HG03280 (cell line): ENCODE data around the gene ARVCF.

Experiments used
- ATAC-seq: cut with Tn5 transposase; IDR thresholded peaks from one replicate; pipeline ENCODE4 v1.9.1; 2021; ENCODE audit warnings: mild to moderate bottlenecking, moderate library complexity; ENCODE audit not compliant: unreplicated experiment

The ARVCF gene

DNA sequence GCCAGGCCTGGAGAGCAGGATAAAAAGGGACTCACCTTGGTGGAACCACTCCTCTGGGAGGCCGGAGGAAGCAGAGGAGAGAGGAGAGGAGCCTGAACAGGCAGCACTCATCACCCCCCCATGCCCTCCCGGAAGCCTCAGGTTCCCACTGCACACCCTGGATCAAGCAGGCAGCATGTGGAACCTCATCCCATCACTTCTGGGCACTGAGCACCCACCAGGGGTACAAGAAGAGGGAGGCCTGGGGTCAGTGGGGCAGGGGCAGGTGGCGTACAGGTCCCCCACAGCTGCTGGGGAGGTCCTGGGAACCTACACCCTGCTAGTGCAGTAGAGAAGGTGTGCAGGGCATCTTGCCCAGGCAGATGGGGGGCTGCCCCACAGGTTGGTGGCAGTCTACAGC is 40.0 kb downstream of the ARVCF start:
- ATAC-seq, result no peak

DNA sequence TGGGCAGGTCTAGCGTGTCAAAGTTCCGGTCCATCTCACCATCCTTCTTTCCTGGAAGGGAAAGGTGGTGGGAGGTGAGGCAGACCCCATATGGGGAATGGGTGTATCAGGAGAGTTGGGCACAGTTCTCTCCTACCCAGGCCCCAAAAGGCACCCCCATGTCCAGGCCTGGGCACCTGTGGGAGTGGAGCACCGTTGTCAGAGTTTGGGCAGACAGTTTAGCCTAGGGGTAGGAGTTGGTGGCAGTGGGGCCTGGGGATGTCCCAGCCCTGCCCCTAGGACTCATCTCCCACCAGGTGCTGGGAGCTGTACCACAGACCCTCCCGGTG is 41.0 kb downstream of the ARVCF start:
- no peak for ATAC-seq

DNA sequence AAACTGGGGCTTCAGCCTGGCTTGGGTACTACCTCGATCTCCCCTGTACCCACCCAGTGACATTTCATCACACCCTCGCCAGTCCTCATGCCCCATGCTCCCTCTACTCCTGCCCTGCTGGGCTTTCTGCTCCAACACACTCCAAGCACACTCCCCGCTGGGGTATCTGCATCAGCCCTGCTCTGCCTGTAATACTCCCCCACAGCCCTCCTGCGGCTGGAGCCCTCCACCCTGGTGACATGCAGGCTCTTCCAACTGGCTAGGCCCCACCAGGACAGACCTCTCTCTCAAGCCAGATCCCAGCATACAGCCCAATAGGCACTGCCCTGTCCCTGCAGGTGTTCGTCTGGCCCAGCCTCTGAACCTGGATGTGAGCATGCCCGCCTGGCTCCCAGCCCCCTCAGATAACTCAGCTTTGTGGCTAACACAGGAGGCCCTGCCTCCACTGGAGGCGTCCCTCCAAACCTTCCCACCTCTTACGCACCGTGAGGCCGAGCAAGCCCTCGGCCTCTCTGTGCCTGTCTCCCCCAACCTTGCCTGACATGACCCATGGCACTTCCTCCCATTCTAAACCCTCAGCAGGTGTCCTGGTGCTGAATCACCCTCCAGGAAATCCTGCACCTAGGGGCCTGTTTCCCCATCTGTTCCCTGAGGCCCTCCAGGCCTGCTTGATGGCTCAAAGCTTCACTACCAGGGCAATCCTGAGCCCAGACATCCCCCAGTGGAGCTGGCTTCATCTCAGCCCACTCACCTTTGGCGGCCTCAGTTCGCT is 41.5 kb downstream of the ARVCF start:
- no peak for ATAC-seq

- ATAC-seq, result no peak
Measured at GRCh38 chr22:19974268-19974861, 42.3 kb downstream of the ARVCF start.

DNA sequence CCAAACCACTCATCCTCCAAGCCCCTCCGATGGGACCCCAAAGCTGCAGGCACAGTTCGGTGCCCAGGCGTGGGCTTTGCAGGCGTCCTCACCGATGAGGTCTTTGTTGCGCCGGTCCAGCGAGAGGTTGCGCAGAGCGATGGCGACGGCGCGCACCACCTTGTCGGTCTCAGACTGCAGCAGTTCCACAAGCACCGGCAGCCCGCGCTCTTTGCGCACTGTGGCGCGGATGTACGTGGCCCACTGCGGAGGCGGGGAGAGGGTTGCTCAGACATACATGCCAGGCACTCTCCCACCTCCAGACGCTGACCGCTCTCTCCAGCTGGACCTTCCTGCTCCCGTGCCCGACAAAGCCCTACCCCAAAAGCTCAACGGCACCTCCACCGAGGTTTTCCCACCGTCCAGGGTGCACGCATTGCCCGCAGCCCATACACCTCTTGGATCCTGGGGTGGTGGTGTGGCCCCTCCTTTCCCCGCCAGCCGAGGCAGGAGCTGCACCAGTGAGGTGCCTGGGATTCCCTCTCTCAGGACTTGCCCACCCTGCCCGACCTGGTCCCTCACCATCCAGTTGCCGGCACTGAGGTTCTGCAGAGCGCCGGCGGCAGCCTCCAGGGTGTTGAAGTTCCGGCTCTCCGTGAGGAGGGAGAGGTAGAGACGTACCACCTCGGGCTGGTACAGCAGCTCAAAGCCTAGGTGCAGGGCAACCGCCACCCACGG is 42.9 kb downstream of the ARVCF start:
- ATAC-seq, result no peak

DNA sequence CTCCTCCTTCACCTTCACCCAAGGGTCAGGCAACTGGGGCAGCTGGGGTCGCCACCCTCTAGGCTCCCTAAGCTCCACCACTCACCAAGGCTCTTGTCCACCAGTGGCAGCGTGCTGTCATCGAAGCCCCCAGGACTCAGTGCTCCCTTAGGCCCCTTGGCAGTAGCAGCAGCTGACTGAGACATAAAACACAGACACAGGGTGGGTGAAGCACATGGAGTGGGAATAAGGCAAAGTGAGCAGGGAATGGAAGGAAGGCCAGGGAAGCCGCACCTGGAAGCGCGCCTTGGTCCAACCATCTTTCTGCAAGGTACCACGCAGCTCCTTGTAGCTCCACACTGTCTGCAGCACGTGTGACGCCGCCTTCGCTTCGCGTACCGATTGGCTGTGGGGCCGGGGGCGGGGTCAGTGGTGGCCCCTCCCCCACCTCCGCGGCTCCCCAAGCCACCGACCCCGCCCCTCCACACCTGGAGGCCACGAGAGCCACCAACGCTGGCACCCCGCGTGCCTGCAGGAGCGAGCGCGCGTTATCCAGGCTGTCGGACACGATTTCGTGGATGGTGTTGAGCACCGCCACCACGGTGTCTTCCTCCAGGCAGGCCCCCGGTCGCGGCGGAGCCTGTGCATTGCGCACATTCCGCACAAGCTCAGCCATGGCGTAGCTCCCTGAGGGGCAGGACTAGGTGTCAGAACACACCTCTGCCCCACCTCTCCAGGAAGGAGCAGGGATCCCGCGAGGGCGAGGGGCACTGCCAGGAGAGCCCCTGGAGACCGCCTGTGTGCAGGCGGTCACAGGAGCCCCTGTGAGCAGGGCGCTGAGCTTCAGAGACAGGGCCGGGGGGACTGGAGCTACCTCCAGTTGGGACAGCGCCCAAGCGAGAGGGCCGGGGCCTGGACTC is 43.7 kb downstream of the ARVCF start:
- no peak for ATAC-seq

DNA sequence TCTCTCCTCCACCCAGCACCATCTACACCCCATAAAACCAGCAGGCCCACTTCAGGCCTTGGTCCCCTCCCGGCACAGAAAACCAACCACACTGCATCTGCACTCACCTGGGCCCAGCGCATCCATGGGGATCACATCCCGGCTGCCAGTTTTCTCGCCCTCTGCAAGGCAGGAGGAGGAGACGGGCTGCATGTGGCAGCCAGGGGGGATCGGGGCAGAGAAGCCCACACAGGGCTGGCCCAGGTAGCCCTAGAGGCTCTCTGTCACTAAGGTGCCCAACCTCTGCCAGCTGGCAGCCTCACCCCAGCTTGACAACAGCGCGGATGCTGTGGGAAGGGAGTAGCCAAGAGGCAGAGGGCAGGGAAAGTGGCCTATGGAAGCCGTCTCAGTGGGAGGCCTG is 44.4 kb downstream of the ARVCF start:
- ATAC-seq, result no peak

DNA sequence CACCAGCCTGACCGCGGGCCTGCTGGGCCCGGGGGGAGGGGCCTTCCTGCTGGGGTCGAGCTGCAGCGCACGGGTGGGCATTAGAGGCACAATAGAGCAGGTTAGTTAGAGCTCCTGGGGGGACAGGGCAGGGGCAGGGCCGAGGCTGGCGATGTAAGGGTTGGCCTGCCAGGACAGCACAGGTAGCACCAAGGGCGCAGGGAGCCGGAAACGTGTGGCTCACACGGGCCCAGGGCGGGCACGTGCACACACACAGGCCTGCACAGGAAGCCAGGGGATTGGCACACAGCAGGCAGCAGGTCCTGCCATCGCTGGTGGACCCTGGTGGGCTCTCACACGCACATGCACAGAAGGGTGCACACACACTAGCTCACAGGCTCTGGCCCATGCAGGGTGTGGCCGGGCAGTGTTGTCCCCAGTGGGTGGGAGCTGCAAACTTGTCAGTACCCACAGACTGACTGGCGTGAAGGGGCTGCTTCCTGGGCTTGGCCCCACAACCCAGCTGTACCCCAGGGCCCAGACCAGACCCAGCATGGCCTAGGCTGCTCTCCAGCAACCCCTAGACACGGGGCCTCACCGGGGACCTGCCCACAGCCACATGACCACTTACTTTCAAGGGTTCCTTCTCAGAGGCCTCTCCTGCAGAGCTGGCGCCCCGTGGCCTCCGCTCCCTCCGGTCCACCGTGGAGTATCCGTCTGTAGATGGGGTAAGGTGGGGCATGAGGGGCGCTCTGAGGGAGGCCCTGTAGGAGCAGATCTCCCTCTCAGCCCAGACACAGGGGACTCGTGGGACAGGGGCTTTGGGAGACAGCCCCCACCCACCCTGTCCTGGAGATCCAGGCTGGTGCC is 45.1 kb downstream of the ARVCF start:
- ATAC-seq, result no peak

GRCh38 chr22:19970479-19971275 is 45.9 kb downstream of the ARVCF start:
- no peak for ATAC-seq

DNA sequence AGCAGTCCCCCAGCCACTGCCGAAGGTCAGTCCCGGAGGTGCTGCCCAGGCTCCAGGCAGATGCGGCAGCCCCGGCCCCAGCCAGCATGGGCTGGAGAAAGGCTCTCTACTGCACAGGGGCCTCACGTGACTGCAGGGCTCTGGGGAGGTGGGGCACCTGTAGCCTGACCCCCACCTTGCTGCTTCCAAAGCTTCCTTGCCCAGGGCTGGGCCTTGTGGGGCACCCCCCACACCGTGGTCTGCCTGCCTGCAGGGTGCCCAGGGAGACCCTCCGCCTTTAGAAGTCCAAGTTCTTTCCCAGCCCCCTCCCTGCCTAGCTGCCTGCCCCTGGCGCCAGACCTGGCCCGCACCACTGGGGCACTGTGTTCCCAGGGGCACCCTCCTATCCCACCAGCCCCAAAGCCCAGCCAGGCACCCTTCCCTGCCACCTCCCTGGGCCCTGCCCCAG is 46.6 kb downstream of the ARVCF start:
- ATAC-seq, result no peak

- ATAC-seq, result no peak
Measured at GRCh38 chr22:19969141-19969928, 47.3 kb downstream of the ARVCF start.

- no peak for ATAC-seq
Measured at GRCh38 chr22:19968450-19968891, 48.2 kb downstream of the ARVCF start.

DNA sequence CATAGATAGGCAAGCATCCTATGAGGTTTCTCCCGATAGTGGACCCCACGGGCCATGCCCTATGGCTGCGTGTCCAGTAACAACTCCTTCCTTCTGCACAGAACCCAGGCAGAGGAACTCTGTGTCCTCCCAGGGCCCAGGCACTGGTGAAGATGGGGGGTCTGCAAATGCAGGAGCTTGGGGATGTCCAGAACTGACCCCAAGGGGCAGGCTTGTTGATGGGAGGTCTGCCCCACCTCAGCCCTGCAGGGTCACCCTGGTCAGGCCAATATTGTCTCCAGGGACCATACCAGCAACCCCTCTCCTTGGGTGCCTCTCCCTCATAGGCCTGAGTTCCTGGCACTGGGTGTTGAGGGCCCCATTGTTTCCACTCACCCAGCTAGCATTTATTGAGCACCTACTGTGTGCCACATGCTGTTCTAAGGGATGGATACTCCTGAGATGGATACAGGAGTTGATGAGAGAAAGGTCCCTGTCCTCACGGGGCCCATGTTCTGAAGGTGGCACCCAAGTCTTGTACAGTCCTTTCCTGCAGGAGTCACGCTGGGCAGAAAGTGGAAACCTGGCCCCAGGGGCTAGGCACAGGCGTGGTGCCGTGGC is 48.7 kb downstream of the ARVCF start:
- no peak for ATAC-seq

- ATAC-seq, result no peak
Measured at GRCh38 chr22:19966908-19967750, 49.5 kb downstream of the ARVCF start.

DNA sequence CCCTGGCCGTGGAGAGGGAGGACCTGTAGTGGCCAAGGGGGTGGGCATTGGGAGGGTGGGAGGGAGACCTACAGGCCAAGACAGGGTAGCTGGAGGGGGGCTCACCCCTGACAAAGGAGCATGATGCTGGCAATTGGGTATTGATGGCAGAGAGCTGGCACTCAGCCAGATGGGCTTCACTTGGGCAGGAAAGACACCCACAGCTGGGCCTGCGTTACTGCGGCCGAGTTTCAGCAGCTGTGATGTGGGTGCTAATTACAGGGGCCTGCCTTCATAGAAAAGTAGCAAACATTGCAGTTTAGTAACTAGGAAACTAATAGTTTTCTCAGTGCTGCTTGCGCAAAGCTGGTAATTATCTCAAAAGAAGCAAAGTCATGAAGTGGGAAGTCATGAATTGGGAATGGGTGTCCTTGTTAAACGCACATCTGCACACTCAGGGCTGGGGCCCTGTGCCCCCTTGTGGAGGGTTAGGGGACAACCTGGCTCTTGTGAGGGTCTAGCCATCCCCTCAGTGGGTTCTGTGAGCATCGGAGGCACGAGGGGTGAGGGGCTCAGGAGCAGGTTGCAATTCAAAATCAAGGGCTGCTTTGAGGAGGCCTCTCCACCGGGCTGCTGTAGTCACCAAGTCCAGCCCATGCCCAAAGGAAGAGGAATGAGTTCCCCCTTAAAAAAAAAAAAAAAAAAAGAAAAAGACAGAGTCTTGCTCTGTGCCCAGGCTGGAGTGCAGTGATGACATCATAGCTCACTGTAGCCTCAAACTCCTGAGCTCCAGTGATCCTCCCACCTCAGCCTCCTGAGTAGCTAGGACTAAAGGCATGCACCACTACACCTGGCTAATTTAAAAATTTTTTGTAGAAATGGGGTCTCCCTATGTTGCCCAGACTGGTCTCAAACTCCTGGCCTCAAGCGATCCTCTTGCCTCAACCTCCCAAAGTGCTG is 50.6 kb downstream of the ARVCF start:
- no peak for ATAC-seq

- ATAC-seq, result no peak
Measured at GRCh38 chr22:19964701-19965386, 51.8 kb downstream of the ARVCF start.
